GM23338 (cell line): Measurements from ENCODE around the gene ZNF277.

Experiments used
- CTCF ChIP-seq, 2 experiments: fragments of 200-600 bp in 1 of 2; sonication (generic) in 1 of 2; conservative IDR thresholded peaks; 2 replicates each; pipeline versions ENCODE4 v1.5.1 to v1.6.1; 2016 to 2017; ENCODE audit warnings: antibody characterized with exemption in 2 of 2, low read depth in 2 of 2, mild to moderate bottlenecking in 2 of 2, moderate library complexity in 1 of 2
- EZH2 ChIP-seq: fragments of 200-600 bp; sonication (generic); IDR thresholded peaks from one replicate; pipeline ENCODE4 v1.8.0; 2017; ENCODE audit warnings: antibody characterized with exemption, mild to moderate bottlenecking, low read depth; ENCODE audit not compliant: unreplicated experiment
- EZH2phosphoT487 ChIP-seq: fragments of 200-600 bp; sonication (generic); IDR thresholded peaks from one replicate; pipeline ENCODE4 v1.8.1; 2018; ENCODE audit warnings: antibody characterized with exemption; ENCODE audit not compliant: unreplicated experiment
- JUNB ChIP-seq: IDR thresholded peaks from one replicate; pipeline ENCODE4 v1.6.1; 2016; ENCODE audit warnings: antibody characterized with exemption; ENCODE audit not compliant: unreplicated experiment
- STAT1 ChIP-seq: IDR thresholded peaks from one replicate; pipeline ENCODE4 v1.6.1; 2016; ENCODE audit warnings: antibody characterized with exemption; ENCODE audit not compliant: unreplicated experiment

GRCh38 chr7:112174192-112174591 lies 32.3 kb upstream of the ZNF277 start:
- no peak for TF ChIP-seq CTCF (conservative IDR thresholded peaks at IDR 0.05; ENCODE audit: low read depth in 2 of 2)
- TF ChIP-seq EZH2phosphoT487: no peak
- no peak for TF ChIP-seq EZH2
- TF ChIP-seq STAT1: no peak
- TF ChIP-seq JUNB: no peak
